Measurements from ENCODE around the gene ZDHHC14. TPM values are rescaled to one million over a fixed set of nuclear protein-coding genes. Genes with fewer than 3 reads are reported as not detected.
A peak's percentile ranks its signal among the peaks of the same experiment; 100 is the strongest.

The ZDHHC14 gene
- total and polyA plus RNA-seq, 2 of the 8 experiments (the other 6 are each of a cell fraction or from before 2014, with no cell fraction given) = 2.9 to 5.3 TPM

DNA sequence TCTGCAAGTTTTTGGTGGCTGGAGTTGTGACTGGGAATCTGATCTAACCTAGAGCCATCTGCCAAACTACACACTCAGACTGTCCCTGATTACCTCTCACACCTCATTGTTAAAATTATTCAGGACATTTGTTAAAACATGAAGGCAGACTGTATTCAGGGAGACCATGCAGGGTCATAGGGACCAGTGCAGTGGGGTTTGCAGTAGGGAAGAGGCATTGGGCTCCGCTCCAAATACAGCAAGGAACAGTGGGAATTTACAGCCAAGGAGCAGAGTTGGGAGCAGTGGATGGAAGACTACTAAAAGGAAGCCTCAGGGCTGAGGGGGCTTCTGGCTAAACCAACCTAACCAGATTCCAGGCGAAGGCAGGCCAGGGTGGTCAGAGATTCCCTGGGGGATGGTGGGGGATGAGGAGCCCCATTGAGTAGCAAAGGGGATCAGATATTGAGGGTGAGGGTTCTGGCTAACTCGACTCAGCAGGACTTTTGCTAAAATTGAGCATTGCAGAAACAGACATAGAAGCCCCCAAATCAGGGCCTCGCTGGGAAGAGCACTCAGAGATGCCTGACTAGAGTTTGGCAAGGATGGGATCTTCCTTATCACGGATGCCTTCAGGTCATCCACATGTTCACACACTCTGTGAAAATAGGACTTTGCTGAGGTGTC, 172.0 kb downstream of the ZDHHC14 start:
- no peak overlapping the region for H3K23ac ChIP-seq (ENCODE audit: insufficient read length)
- H3K79me2 ChIP-seq (ENCODE audit: control insufficient read depth in 1 of 2, insufficient read depth in 2 of 2, low read length in 2 of 2) = no peaks in the 10 kb centered on the region
- FAIRE-seq (no peak), DNase-seq (ENCODE audit: low read depth in 1 of 2, low spot score in 2 of 2) (peak in 1 of 2 experiments; percentile 51)
- H3K79me1 ChIP-seq (ENCODE audit: low read depth, low read length) = no peaks in the 10 kb centered on the region
- H2BK120ac ChIP-seq (replicated peaks; ENCODE audit: low read depth, low read length) = peak overlapping the region; percentile 70
- H2BK12ac ChIP-seq (ENCODE audit: low read depth, low read length) = peak overlapping the region; percentile 3; the same call in 1 of the 2 replicates
- H2BK20ac ChIP-seq (ENCODE audit: low read length) = peak overlapping the region; percentile 91
- no peak overlapping the region for H4K5ac ChIP-seq (ENCODE audit: insufficient read length, low read depth, low read length)
- H2AK5ac ChIP-seq (ENCODE audit: low read depth, low read length) = peak overlapping the region; percentile 2; the same call in 1 of the 2 replicates
- H3K9ac ChIP-seq (replicated peaks in 1 of 4; ENCODE audit: extremely low read depth in 1 of 4, low read depth in 3 of 4, low read length in 3 of 4) = no peak overlapping the region
- H2AFZ ChIP-seq (ENCODE audit: low read length) = no peak overlapping the region
- ChIA-PET CTCF (ENCODE audit: partially characterized antibody) (interaction anchor here (0.6 to 1.6 kb wide), 2 partner anchors 11 to 45 kb away, joined by 3 to 4 read pairs; no protein-coding TSS in a partner anchor), POLR2A (ENCODE audit: partially characterized antibody) (interaction anchor here (0.9 to 2.3 kb wide), 7 partner anchors 10 to 40 kb away, joined by 3 to 8 read pairs (median 4); no protein-coding TSS in a partner anchor)
- H4K20me1 ChIP-seq (replicated peaks in 1 of 2; ENCODE audit: control insufficient read depth in 1 of 2, insufficient read depth in 2 of 2, low read length in 2 of 2) = no peaks in the 10 kb centered on the region
- peak overlapping the region; percentile 82 for H4K91ac ChIP-seq (replicated peaks; ENCODE audit: insufficient read length, low read length)
- 0 out of 2 replicates have a peak overlapping the region, but pooled peaks have one; percentile 4 for H2BK15ac ChIP-seq (ENCODE audit: low read length)
- H3K23me2 ChIP-seq (ENCODE audit: low read depth, low read length) = no peaks in the 10 kb centered on the region
- H2BK5ac ChIP-seq (ENCODE audit: low read depth, low read length) = peak overlapping the region; percentile 32; the same call in 1 of the 2 replicates
- H3K18ac ChIP-seq (ENCODE audit: extremely low read depth, low read length) = peak overlapping the region; percentile 64; the same call in 1 of the 2 replicates
- H3K56ac ChIP-seq (replicated peaks; ENCODE audit: insufficient read length, low read depth, low read length) = peak overlapping the region; percentile 17
- peak; percentile 34; the same call in 1 of the 2 replicates for TF ChIP-seq SP1 (IDR thresholded peaks at IDR 0.05; ENCODE audit: low read depth, low read length)
- TF ChIP-seq RBBP5 (IDR thresholded peaks at IDR 0.05; ENCODE audit: borderline replicate concordance, low read depth, low read length) = peak; percentile 66; the same call in 1 of the 2 replicates
- TF ChIP-seq ASH2L (IDR thresholded peaks at IDR 0.05; ENCODE audit: low read length) = peak; percentile 15
- TF ChIP-seq JUN (IDR thresholded peaks at IDR 0.05; ENCODE audit: low read depth, low read length) = no peak
- TF ChIP-seq PHF8 (conservative IDR thresholded peaks at IDR 0.05; ENCODE audit: low read depth, low read length) = no peak
- TF ChIP-seq KDM1A (IDR thresholded peaks at IDR 0.05; ENCODE audit: borderline replicate concordance, low read length) = 0 out of 2 replicates have a peak, but pooled peaks have one; percentile 4
- TF ChIP-seq GTF2F1 (IDR thresholded peaks at IDR 0.05; ENCODE audit: borderline replicate concordance, low read depth, low read length) = no peak
- 0 out of 2 replicates have a peak, but pooled peaks have one; percentile 47 for TF ChIP-seq TEAD4 (IDR thresholded peaks at IDR 0.05; ENCODE audit: low read depth, low read length)
- TF ChIP-seq CHD1 (IDR thresholded peaks at IDR 0.05; ENCODE audit: low read depth, low read length) = no peak
- H3K4me3 ChIP-seq (ENCODE audit: extremely low read depth in 1 of 4, insufficient read depth in 2 of 4, low read depth in 3 of 4, low read length in 4 of 4) = peak overlapping the region in 1 of 4 experiments; percentile 28; a peak in 2 of 8 replicates
- H3K4ac ChIP-seq (replicated peaks; ENCODE audit: insufficient read length, low read depth, low read length) = peak overlapping the region; percentile 7
- no peak overlapping the region for H3K14ac ChIP-seq (ENCODE audit: insufficient read length)
- H3K36me3 ChIP-seq (ENCODE audit: control insufficient read depth in 2 of 4, insufficient read depth in 4 of 4, low read length in 3 of 4) = no peaks in the 10 kb centered on the region
- H3K27ac ChIP-seq (ENCODE audit: low read depth, low read length) = peak overlapping the region; percentile 29; the same call in 1 of the 2 replicates
- 74% methylated on average over 5 of the region's 5 CpGs; no CpG with 5 or more reads in 1 of the 2 experiments for WGBS, 2 experiments (ENCODE audit: extremely low coverage in 1 of 2, insufficient coverage in 1 of 2, insufficient read length in 1 of 2, insufficient replicate concordance in 2 of 2, low coverage in 1 of 2, low lambda C conversion rate in 2 of 2, missing lambda C conversion rate in 1 of 2)
- H3K9me3 ChIP-seq (ENCODE audit: insufficient read depth in 2 of 2, low read depth in 1 of 2, low read length in 1 of 2) = no peaks in the 10 kb centered on the region
- no peak overlapping the region for H4K8ac ChIP-seq (ENCODE audit: extremely low read depth, insufficient read depth, low read length)
- peak overlapping the region; percentile 51 to 66 for H3K4me2 ChIP-seq (ENCODE audit: insufficient read depth in 1 of 2, low read depth in 2 of 2, low read length in 2 of 2)
- peaks cover 16 to 24% (median 23%) of the 10 kb centered on the region in 4 experiments for H3K4me1 ChIP-seq (replicated peaks in 1 of 4; ENCODE audit: control insufficient read depth in 3 of 4, insufficient read depth in 4 of 4, low read length in 3 of 4)
- H3K27me3 ChIP-seq (replicated peaks in 1 of 4; ENCODE audit: control insufficient read depth in 3 of 4, extremely low read depth in 1 of 4, insufficient read depth in 3 of 4, low read length in 3 of 4) = no peaks in the 10 kb centered on the region; a peak in 2 of 7 replicates
